Activated naive CD8-positive, alpha-beta T cell treated with anti-CD3 and anti-CD28 coated beads, Interleukin-2, amount 10 ng/mL, durations not matched to agents 7 days and 5 days (primary cell): ENCODE data around the gene ABCC1. TPM values are rescaled to one million over a fixed set of nuclear protein-coding genes. Genes with fewer than 3 reads are reported as not detected.

Experiments used
- ATAC-seq: fragments of 150-1000 bp; cut with Tn5 transposase; one replicate; pipeline ENCODE4 v1.10.0; 2021; ENCODE audit warnings: low read depth, moderate library complexity
- POLR2A ChIA-PET: fragments of 350-600 bp; sonication (Branson Sonifier 250); formaldehyde crosslinking; loops from one replicate; lab custom pipeline; 2021; ENCODE audit warnings: antibody characterized with exemption; lab: Charles Lee
- DNase-seq: peaks from one replicate; pipeline ENCODE4 v3.0.0; 2021
- H3K27ac Mint-ChIP-seq: one replicate; pipeline ENCODE4 v1.8.0; 2022; ENCODE audit warnings: mild to moderate bottlenecking, mixed read lengths
- H3K27me3 Mint-ChIP-seq: one replicate; pipeline ENCODE4 v1.8.0; 2022; ENCODE audit warnings: mild to moderate bottlenecking, moderate library complexity, mixed read lengths
- H3K36me3 Mint-ChIP-seq: one replicate; pipeline ENCODE4 v1.8.0; 2021; ENCODE audit warnings: mild to moderate bottlenecking, mixed read lengths
- H3K4me1 Mint-ChIP-seq: one replicate; pipeline ENCODE4 v1.8.0; 2021; ENCODE audit warnings: mixed read lengths
- H3K4me3 Mint-ChIP-seq: one replicate; pipeline ENCODE4 v1.8.0; 2022; ENCODE audit warnings: mild to moderate bottlenecking, moderate library complexity, mixed read lengths
- H3K9me3 Mint-ChIP-seq: one replicate; pipeline ENCODE4 v1.8.0; 2021; ENCODE audit warnings: mixed read lengths
- total RNA-seq, 2 experiments: library from RNA; stranded (reverse); gene quantifications; one replicate each; pipeline ENCODE4 v1.2.3, GENCODE V29; 2021

Gene ABCC1
- total RNA-seq, 2 experiments from 2014 or later, result 55.2 to 62.5 TPM

DNA sequence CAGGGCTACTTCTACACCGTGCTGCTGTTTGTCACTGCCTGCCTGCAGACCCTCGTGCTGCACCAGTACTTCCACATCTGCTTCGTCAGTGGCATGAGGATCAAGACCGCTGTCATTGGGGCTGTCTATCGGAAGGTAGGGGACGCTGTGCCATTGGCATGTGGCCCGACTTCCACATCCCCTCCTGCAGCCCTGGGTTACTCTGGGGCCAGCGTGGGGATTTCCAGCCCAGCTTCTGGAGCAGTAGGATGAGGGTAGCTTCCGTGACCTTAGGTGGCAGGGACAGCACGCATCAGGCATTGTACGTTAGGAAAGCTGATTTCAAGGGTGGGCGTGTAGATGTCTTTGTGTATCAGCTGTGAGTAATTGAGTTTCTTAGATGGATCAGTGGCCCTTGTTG lies 96.5 kb downstream of the ABCC1 start:
- Mint-ChIP-seq H3K36me3 (peaks cover 44% of the 10 kb centered on the region), H3K4me3 (no peak overlapping the region), H3K4me1 (peaks cover 9% of the 10 kb centered on the region), H3K27me3 (no peaks in the 10 kb centered on the region), H3K27ac (no peak overlapping the region), H3K9me3 (no peaks in the 10 kb centered on the region)
- POLR2A ChIA-PET, result interaction anchor here (0.6 to 0.8 kb wide), 2 partner anchors 23 to 79 kb away, joined by 3 to 5 read pairs; no protein-coding TSS in a partner anchor
- ATAC-seq (no peak), DNase-seq (no peak)

DNA sequence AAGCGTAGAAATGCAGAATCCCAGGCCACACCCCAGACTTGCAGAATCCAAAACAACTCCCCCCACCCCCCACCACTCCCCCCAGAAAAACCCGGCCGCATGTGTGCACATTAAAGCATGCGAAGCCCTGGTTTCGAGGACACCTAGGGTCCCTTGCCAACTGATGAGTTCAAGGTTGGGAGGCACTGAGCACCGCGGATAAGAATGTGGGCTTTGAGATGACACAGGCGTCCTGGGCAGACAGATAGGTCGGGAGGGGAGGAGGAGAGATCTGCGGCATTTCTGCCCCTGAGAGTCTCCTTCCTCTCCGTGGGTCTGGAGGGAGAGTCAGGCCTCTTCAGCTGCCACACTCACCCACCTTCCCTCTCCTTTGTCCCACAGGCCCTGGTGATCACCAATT lies 98.3 kb downstream of the ABCC1 start:
- POLR2A ChIA-PET, result no interaction called here
- ATAC-seq, result no peak
- no peaks in the 10 kb centered on the region for H3K9me3 Mint-ChIP-seq
- H3K27me3 Mint-ChIP-seq, result no peaks in the 10 kb centered on the region
- peaks cover 1% of the 10 kb centered on the region for H3K4me1 Mint-ChIP-seq
- peaks cover 40% of the 10 kb centered on the region for H3K36me3 Mint-ChIP-seq
- no peak overlapping the region for H3K4me3 Mint-ChIP-seq
- H3K27ac Mint-ChIP-seq, result no peak overlapping the region
- DNase-seq, result no peak

DNA sequence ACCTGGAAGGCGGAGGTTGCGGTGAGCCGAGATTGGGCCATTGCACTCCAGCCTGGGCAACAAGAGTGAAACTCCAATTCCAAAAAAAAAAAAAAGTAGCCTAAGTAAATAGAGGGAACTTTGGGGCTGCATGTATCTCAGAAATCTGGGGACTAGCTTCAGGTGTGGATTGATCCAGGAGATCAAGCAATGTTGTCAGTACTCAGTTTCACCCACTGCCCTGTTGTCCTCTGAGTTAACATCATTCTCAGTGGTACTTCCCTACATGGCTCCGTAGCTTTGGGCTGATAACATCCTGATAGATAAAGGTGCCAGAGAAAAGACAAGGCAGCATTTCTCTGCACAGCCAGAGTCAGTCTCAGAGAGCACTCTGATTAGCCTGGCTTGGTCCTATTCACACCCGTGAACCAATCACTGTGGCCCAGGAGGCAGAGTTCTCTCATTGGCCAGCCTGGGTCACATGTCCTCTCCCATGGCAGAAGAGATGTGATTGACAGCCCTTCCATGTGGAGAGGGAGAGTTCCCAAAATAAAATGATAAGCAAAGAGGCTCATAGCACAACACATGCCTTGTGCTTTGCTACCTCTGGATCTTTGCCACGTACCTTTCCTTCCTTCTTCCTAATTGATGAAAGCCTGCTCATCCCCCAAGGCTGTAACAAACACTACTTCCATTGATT lies 99.6 kb downstream of the ABCC1 start:
- Mint-ChIP-seq H3K27me3 (no peaks in the 10 kb centered on the region), H3K27ac (no peak overlapping the region), H3K4me3 (no peak overlapping the region), H3K36me3 (peaks cover 38% of the 10 kb centered on the region), H3K9me3 (no peaks in the 10 kb centered on the region), H3K4me1 (peaks cover 1% of the 10 kb centered on the region)
- DNase-seq, result no peak
- ATAC-seq, result no peak
- POLR2A ChIA-PET, result interaction anchor here (0.6 kb wide), 1 partner anchor 15 kb away, joined by 4 read pairs; no protein-coding TSS in a partner anchor

DNA sequence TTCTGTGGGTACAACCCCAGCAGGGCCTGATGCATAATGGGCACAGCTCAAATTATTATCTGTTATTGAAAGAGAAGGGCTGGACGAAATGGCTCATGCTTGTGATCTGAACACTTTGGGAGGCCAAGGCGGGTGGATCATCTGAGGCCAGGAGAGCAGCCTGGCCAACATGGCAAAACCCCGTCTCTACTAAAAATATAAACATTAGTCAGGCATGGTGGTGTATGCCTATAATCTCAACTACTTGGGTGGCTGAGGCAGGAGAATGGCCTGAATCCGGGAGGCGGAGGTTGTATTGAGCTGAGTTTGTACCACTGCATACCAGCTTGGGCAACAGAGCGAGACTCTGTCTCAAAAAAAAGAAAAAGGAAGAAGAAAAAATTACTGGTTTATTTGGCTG lies 100.7 kb downstream of the ABCC1 start:
- Mint-ChIP-seq H3K9me3 (no peaks in the 10 kb centered on the region), H3K36me3 (peaks cover 39% of the 10 kb centered on the region), H3K4me3 (no peak overlapping the region), H3K27me3 (no peaks in the 10 kb centered on the region), H3K4me1 (peaks cover 1% of the 10 kb centered on the region), H3K27ac (no peak overlapping the region)
- no peak for DNase-seq
- no peak for ATAC-seq
- POLR2A ChIA-PET, result interaction anchor here (1.3 kb wide), 1 partner anchor 162 kb away, joined by 3 read pairs; the partner anchor contains the start of gene CEP20

DNA sequence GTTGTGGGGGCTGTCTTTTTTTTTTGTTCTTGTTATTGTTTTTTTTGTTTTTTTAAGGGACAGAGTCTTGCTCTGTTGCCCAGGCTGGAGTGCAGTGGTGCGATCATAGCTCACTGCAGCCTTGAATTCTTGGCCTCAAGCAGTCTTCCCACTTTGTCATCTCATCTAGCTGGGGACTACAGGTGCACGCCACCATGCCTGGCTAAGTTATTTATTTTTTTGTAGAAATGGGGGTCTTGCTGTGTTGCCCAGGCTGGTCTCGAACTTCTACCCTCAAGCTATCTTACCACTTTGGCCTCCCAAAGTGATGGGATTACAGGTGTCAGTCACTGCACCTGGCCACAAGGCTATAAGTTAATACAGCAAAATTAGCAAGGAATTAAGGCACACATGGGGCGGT lies 101.7 kb downstream of the ABCC1 start:
- Mint-ChIP-seq H3K36me3 (peaks cover 31% of the 10 kb centered on the region), H3K27me3 (no peaks in the 10 kb centered on the region), H3K4me3 (no peak overlapping the region), H3K4me1 (no peaks in the 10 kb centered on the region), H3K27ac (no peak overlapping the region), H3K9me3 (no peaks in the 10 kb centered on the region)
- POLR2A ChIA-PET, result interaction anchor here (0.7 to 1.3 kb wide), 2 partner anchors 163 to 339 kb away, joined by 3 read pairs; partner anchors contain the start of gene CEP20
- no peak for DNase-seq
- no peak for ATAC-seq

DNA sequence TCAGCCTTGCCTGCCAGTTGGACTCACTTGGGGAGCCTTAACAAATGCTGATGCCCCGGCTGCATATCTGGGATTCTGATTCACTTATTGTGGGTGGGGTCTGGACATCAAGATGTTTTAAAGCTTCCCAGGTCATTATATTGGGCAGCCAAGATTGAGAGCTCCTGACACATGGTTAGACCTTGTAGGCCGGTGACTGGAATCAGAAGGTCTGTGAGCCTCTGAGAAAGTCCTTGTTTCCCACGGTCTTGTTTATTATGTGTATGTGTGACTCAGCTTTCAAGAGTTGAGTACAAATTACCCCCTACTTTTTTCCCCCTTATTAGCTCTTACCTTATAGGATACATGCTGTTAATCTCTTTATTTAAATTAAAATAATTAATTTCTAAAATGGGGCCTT lies 103.5 kb downstream of the ABCC1 start:
- no peaks in the 10 kb centered on the region for H3K4me1 Mint-ChIP-seq
- no peak overlapping the region for H3K4me3 Mint-ChIP-seq
- no peak for DNase-seq
- no peak for ATAC-seq
- no peaks in the 10 kb centered on the region for H3K27me3 Mint-ChIP-seq
- H3K9me3 Mint-ChIP-seq, result no peaks in the 10 kb centered on the region
- H3K36me3 Mint-ChIP-seq, result peaks cover 36% of the 10 kb centered on the region
- no peak overlapping the region for H3K27ac Mint-ChIP-seq
- POLR2A ChIA-PET, result no interaction called here

DNA sequence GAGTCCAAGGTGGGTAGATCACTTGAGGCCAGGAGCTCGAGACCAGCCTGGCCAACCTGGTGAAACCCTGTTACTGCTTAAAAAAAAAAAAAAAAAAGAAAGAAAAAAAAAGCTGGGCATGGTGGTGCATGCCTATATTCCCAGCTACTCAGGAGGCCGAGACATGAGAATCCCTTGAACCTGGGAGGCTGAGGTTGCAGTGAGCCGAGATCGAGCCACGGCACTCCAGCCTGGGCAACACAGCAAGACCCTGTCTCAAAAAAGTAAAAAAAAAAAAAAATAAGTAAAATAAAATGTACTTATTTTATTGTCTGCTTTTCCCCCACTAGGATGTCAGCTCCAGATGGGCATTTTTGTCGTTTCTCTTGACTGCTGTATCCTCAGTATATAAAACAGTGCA lies 107.7 kb downstream of the ABCC1 start:
- DNase-seq (no peak), ATAC-seq (no peak)
- H3K4me1 Mint-ChIP-seq, result peaks cover 12% of the 10 kb centered on the region
- POLR2A ChIA-PET, result interaction anchor here (0.6 to 0.7 kb wide), 2 partner anchors 44 to 1735 kb away, joined by 3 read pairs; no protein-coding TSS in a partner anchor
- no peak overlapping the region for H3K27ac Mint-ChIP-seq
- H3K4me3 Mint-ChIP-seq, result no peak overlapping the region
- H3K9me3 Mint-ChIP-seq, result no peaks in the 10 kb centered on the region
- peaks cover 29% of the 10 kb centered on the region for H3K36me3 Mint-ChIP-seq
- no peaks in the 10 kb centered on the region for H3K27me3 Mint-ChIP-seq

DNA sequence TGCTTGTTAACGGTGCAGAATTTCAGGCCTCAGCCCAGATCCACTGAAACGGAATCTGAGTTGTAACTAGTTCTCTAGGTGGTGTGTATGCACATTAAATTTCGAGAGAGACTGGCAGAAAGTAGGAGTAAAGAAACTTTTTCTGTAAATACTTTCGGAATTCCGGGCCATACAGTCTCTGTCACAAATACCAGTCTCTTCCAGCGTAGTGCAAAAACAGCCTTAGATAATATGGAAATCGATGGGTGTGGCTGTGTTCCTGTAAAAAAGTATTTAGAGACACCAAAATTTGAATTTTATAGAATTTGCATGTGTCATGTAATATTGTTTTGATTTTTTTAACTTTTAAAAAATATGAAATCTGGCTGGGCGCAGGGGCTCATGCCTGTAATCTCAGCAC lies 109.7 kb downstream of the ABCC1 start:
- Mint-ChIP-seq H3K27me3 (no peaks in the 10 kb centered on the region), H3K36me3 (peaks cover 29% of the 10 kb centered on the region), H3K27ac (no peak overlapping the region), H3K4me1 (peaks cover 26% of the 10 kb centered on the region), H3K9me3 (no peaks in the 10 kb centered on the region), H3K4me3 (no peak overlapping the region)
- ATAC-seq (no peak), DNase-seq (no peak)
- POLR2A ChIA-PET, result no interaction called here

DNA sequence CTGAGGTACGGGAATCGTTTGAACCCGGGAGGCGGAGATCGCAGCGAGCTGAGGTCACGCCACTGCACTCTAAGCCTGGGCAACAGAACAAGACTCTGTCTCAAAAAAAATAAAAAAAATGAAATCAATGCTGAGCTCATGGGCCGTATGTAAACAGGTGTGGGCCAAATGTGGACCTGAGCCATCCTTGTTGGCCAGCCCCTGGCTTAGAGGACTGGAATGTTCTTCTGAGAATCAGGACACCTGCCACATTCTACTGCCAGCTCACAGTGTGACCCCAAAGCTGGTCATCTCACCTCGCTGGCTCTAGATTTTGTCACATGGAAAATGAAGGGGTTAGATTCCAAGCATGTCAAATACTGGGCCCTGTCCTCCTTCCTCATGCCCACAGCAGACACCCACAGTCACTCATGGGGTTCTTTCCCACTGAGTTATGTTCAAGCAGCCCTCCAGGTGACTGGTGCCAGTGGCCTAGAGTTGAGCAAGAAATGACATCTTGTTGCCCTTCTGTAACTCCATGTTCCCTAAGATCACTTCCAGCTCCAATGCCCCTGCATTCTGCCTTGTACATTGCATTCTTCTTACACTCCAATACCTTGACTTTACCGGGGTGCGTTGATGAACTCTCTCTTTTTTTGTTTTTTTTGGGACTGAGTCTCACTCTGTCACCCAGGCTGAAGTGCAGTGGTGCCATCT lies 110.6 kb downstream of the ABCC1 start:
- ATAC-seq (no peak), DNase-seq (no peak)
- peaks cover 31% of the 10 kb centered on the region for H3K36me3 Mint-ChIP-seq
- H3K4me3 Mint-ChIP-seq, result no peak overlapping the region
- H3K27me3 Mint-ChIP-seq, result no peaks in the 10 kb centered on the region
- H3K9me3 Mint-ChIP-seq, result no peaks in the 10 kb centered on the region
- peak overlapping the region; percentile 76 for H3K27ac Mint-ChIP-seq
- POLR2A ChIA-PET, result interaction anchor here (1.4 kb wide), 1 partner anchor 111 kb away, joined by 3 read pairs; no protein-coding TSS in a partner anchor
- H3K4me1 Mint-ChIP-seq, result peaks cover 28% of the 10 kb centered on the region

DNA sequence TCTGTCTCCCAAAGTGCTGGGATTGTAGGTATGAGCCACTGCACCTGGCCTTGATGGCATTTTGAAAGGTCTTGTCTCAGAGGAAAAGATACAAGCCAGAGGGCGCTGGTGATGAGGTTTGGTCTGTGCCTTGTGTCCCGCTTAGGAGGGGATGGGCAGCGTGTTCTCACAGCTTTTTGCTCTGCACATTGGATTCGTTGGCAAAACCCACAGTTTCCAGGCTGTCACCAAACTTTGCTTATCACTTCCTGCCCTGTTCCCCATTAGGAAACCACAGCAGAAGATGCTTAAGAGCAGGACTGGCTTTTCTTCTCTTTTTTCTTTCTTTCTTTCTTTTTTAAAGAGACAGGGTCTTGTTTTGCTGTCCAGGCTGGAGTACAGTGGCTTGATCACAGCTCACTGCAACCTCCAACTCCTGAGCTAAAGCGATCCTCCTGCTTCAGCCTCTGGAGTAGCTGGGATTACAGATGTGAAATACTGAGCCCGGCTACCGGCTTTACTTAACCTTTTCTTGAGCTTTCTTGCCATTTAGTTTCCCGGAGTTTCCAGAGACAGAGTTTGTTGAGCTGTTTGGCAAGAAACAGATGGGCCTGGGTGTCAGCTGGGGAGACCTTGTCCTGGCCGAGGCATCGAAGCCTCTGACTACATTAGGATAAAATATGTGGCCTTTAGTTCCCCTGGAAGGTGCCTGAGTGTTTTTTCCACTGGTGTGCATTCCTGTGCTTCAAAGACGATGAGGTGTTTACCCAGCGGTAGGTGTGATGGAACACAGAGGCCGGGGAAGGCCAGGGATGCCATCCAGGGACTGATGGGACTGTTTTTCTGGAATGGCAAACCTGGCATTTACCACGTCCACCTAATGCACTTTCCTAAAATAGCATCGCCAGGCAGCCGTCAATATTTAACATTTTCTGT lies 112.9 kb downstream of the ABCC1 start:
- H3K27me3 Mint-ChIP-seq, result no peaks in the 10 kb centered on the region
- POLR2A ChIA-PET, result interaction anchor here (0.6 to 1.6 kb wide), 2 partner anchors 121 to 174 kb away, joined by 6 to 10 read pairs; partner anchors contain the start of gene CEP20

DNA sequence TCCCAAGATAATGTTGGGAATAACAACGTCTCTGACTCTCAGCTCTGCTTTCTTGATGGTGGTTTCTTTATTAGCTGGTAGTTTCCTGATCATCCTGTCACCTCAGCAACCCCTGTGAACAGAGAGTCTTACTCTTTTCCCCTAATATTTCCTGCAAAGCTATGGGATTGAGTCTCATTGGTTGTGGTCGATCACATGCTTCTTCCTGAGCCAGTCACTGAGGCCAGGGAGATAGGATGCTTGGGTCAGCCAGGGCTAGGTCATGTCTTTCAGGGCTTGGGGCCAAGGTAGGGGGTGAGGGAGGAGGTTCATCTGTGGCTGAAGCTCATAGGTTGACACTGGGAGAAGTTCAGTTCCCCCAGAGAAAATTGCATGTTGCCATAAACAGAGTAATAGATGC lies 114.3 kb downstream of the ABCC1 start:
- peak overlapping the region; percentile 46 for H3K27ac Mint-ChIP-seq
- H3K4me1 Mint-ChIP-seq, result peaks cover 28% of the 10 kb centered on the region
- POLR2A ChIA-PET, result no interaction called here
- H3K9me3 Mint-ChIP-seq, result no peaks in the 10 kb centered on the region
- H3K4me3 Mint-ChIP-seq, result no peak overlapping the region
- ATAC-seq (no peak), DNase-seq (no peak)
- H3K27me3 Mint-ChIP-seq, result no peaks in the 10 kb centered on the region
- peaks cover 22% of the 10 kb centered on the region for H3K36me3 Mint-ChIP-seq

More for the DNA sequence above, 112.9 kb downstream of the ABCC1 start:
- Mint-ChIP-seq H3K9me3 (no peaks in the 10 kb centered on the region), H3K4me1 (peaks cover 28% of the 10 kb centered on the region), H3K27ac (peak overlapping the region; percentile 35), H3K4me3 (peak overlapping the region; percentile 20), H3K36me3 (peaks cover 28% of the 10 kb centered on the region)
- ATAC-seq, result peak; percentile 69
- DNase-seq, result peak; percentile 34

DNA sequence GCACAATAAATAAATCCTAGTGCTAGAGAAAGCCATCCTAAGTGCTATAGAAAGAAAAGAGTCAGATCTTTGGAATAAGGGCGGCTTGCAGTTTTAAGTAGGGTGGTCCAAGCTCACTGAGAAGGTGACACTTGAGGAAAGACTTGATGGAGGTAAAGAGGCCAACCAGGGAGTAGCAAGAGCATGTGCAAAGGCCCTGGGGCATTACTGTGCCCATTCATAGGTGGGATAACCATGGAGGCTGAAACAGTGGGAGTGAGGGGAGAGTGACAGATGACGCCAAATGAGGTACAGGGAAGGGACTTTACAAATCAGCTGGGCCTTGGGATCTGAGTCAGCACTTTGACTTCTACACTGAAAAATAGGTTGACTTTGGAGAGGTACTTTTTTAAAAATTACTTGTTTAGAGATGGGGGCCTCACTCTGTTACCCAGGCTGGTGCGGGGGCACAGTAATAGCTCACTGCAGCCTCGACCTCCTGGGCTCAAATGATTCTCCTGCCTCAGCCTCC lies 115.5 kb downstream of the ABCC1 start:
- peaks cover 28% of the 10 kb centered on the region for H3K4me1 Mint-ChIP-seq
- H3K9me3 Mint-ChIP-seq, result no peaks in the 10 kb centered on the region
- H3K27me3 Mint-ChIP-seq, result no peaks in the 10 kb centered on the region
- DNase-seq (no peak), ATAC-seq (no peak)
- no peak overlapping the region for H3K4me3 Mint-ChIP-seq
- peak overlapping the region; percentile 71 for H3K27ac Mint-ChIP-seq
- POLR2A ChIA-PET, result no interaction called here
- peaks cover 20% of the 10 kb centered on the region for H3K36me3 Mint-ChIP-seq

DNA sequence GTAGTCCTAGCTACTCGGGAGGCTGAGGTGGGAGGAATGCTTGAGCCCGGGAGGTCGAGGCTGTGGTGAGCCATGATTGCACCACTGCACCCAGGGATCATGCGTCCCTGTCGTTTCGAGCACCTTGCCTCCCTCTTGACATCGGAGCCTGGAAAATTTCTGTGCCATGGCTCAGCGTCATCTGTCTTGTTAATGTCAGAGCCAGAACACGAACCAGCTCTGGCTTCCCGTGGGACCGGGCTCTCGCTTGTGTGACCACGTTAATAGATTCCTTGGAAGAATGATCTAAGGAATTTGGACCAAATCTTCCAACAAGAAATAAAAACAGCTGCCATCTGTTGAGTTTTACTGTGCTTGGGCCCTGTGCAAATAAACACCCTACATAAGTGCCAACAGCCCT lies 117.7 kb downstream of the ABCC1 start:
- no peaks in the 10 kb centered on the region for H3K9me3 Mint-ChIP-seq
- DNase-seq, result no peak
- POLR2A ChIA-PET, result no interaction called here
- H3K4me1 Mint-ChIP-seq, result peaks cover 16% of the 10 kb centered on the region
- H3K36me3 Mint-ChIP-seq, result peaks cover 14% of the 10 kb centered on the region
- no peaks in the 10 kb centered on the region for H3K27me3 Mint-ChIP-seq
- no peak overlapping the region for H3K4me3 Mint-ChIP-seq
- no peak for ATAC-seq
- H3K27ac Mint-ChIP-seq, result no peak overlapping the region
